HL-60 (cell line): ENCODE results near the gene UIMC1.
A peak's percentile ranks its signal among the peaks of the same experiment; 100 is the strongest.

Experiments
- CTCF ChIP-seq: IDR thresholded peaks from one replicate; pipeline ENCODE4 v1.5.1; 2011; ENCODE audit warnings: low read length, control low read depth, inconsistent platforms; ENCODE audit not compliant: insufficient read depth
- GABPA ChIP-seq: IDR thresholded peaks from 2 replicates; pipeline ENCODE4 v1.6.1; 2012; ENCODE audit warnings: low read depth
- POLR2AphosphoS5 ChIP-seq: IDR thresholded peaks from 2 replicates; pipeline ENCODE4 v1.6.1; 2012; ENCODE audit warnings: low read depth
- SPI1 ChIP-seq: IDR thresholded peaks from 2 replicates; pipeline ENCODE4 v1.6.1; 2012; ENCODE audit warnings: low read depth, mild to moderate bottlenecking, borderline replicate concordance
- TF ChIP-seq, protein P1 (sequence below): IDR thresholded peaks from 2 replicates; pipeline ENCODE4 v1.6.1; 2012; ENCODE audit warnings: low read depth; ENCODE audit not compliant: insufficient replicate concordance

- TF ChIP-seq CTCF (no peak), GABPA (no peak), POLR2AphosphoS5 (0 out of 2 replicates have a peak, but pooled peaks have one; percentile 2), SPI1 (no peak)
- TF ChIP-seq, protein P1, sequence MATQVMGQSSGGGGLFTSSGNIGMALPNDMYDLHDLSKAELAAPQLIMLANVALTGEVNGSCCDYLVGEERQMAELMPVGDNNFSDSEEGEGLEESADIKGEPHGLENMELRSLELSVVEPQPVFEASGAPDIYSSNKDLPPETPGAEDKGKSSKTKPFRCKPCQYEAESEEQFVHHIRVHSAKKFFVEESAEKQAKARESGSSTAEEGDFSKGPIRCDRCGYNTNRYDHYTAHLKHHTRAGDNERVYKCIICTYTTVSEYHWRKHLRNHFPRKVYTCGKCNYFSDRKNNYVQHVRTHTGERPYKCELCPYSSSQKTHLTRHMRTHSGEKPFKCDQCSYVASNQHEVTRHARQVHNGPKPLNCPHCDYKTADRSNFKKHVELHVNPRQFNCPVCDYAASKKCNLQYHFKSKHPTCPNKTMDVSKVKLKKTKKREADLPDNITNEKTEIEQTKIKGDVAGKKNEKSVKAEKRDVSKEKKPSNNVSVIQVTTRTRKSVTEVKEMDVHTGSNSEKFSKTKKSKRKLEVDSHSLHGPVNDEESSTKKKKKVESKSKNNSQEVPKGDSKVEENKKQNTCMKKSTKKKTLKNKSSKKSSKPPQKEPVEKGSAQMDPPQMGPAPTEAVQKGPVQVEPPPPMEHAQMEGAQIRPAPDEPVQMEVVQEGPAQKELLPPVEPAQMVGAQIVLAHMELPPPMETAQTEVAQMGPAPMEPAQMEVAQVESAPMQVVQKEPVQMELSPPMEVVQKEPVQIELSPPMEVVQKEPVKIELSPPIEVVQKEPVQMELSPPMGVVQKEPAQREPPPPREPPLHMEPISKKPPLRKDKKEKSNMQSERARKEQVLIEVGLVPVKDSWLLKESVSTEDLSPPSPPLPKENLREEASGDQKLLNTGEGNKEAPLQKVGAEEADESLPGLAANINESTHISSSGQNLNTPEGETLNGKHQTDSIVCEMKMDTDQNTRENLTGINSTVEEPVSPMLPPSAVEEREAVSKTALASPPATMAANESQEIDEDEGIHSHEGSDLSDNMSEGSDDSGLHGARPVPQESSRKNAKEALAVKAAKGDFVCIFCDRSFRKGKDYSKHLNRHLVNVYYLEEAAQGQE, result no peak
Observed at GRCh38 chr5:176877793-176878331, 128.7 kb downstream of the UIMC1 start.
